Hippocampal formation (tissue), 2 donors: ENCODE measurements around the gene ANKIB1.
A peak's percentile ranks its signal among the peaks of the same experiment; 100 is the strongest.

ENCODE experiments used
- DNase-seq, 2 donors: peaks; one replicate each; lab custom pipeline; 2025; lab: John Stamatoyannopoulos, UW

Gene ANKIB1

GRCh38 chr7:92447345-92448204 lies 201.8 kb downstream of the ANKIB1 start, which contains the start of gene GATAD1:
TSS of gene GATAD1 (plus strand) at chr7:92447482. CDS start at chr7:92447730, 248 bp downstream.
- DNase-seq, result peak; percentile 90

GRCh38 chr7:92448205-92448747 lies 202.5 kb downstream of the ANKIB1 start:
- DNase-seq, result peak; percentile 26 to 58
